Prostate gland (tissue), 2 donors: Measurements from ENCODE around the gene CDRT15L2. TPM values are rescaled to one million over a fixed set of nuclear protein-coding genes. Genes with fewer than 3 reads are reported as not detected.
A peak's percentile ranks its signal among the peaks of the same experiment; 100 is the strongest.
"Not testable (repeated sequence)": the region's sequence is repeated elsewhere in the genome, so short reads cannot be mapped to it uniquely, and the experiment has no call there.

Source experiments
- DNase-seq: peaks from one replicate; pipeline ENCODE4 v3.0.0-alpha.2; 2019; ENCODE audit warnings: low spot score
- H3K27ac ChIP-seq, 2 donors: fragments of 200-600 bp; sonication (generic); 2 replicates each; pipeline ENCODE4 v1.5.1; 2017 to 2019
- H3K27me3 ChIP-seq: fragments of 200-600 bp; sonication (generic); replicated peaks from 2 replicates; pipeline ENCODE4 v1.5.1; 2019; ENCODE audit not compliant: insufficient read depth
- H3K36me3 ChIP-seq, 2 donors: fragments of 200-600 bp; sonication (generic); 1 replicate in 1 of 2; 2 replicates in 1 of 2; pipeline versions ENCODE4 v1.5.1 to v1.8.1; 2017 to 2019
- H3K4me1 ChIP-seq: fragments of 200-600 bp; sonication (generic); replicated peaks from 2 replicates; pipeline ENCODE4 v1.5.1; 2019
- H3K4me3 ChIP-seq, 2 donors: fragments of 200-600 bp; sonication (generic); 2 replicates each; pipeline ENCODE4 v1.5.1; 2017 to 2019
- H3K9me3 ChIP-seq: fragments of 200-600 bp; sonication (generic); 2 replicates; pipeline ENCODE4 v1.5.1; 2017
- POLR2AphosphoS5 ChIP-seq: sonication (generic); formaldehyde crosslinking; IDR thresholded peaks from one replicate; pipeline ENCODE4 v1.6.1; 2017; ENCODE audit warnings: antibody characterized with exemption
- WGBS: methylation state at CpG from one replicate; pipeline ENCODE4 v1.1.5; 2018; 5-methylcytosine and 5-hydroxymethylcytosine counted together
- intact Hi-C: fragments of 100-400 bp; cut with DNase I; formaldehyde crosslinking; loops from one replicate; pipeline ENCODE4 v1.14.2; 2022
- total RNA-seq, 2 donors: library from RNA; depleted of rRNA; stranded (reverse); fragments of >200 nt; gene quantifications; one replicate each; pipeline ENCODE4 v1.1.0, GENCODE V29; 2016

The CDRT15L2 gene
- not detected for total RNA-seq

DNA sequence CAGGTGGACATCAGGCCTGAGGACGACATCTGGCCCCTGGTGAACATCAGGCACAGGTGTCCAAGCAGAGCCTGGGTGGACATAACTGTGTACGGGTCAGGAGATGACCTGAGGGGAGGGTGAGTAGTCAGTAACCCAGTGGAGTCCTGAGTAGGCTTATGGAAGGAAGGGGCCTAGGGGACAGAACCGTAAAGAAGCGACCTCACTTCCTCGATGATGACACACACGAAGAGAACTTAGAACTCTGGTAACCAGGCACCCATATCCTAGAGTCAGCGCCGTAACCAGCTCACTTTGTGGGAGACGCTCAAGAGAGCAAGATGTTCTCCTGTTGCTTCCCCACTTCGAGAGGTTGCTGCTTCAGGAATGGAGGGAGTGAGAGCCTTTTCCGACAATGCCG, at the start of gene CDRT15L2:
TSS of gene CDRT15L2 (plus strand) at position 301 of the 400 bp plus-strand sequence. CDS start at position 321, 20 bp downstream.
- 94% methylated on average over 10 of the region's 12 CpGs for WGBS
- H3K27me3 ChIP-seq, H3K9me3 ChIP-seq, intact Hi-C loops, H3K27ac ChIP-seq, H3K4me1 ChIP-seq, H3K36me3 ChIP-seq, DNase-seq, H3K4me3 ChIP-seq: not testable (repeated sequence)

DNA sequence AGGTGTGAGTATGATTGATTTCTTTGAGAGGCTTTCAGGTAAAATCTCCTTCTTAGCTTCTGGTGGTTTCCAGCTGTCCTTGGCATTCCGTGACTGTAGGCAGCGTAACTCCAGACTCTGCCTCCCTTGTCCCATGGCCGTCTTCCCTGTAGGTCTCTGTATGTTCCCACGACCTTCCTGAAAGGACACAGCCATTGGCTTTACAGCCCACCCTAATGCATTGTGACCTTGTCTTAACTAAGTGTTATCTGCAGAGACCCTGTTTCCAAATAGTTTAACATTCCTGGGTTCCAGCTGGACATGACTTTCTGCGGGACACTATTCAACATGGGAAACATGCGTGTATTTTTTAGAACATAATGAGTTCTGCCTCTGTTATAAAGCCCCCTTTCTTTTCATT, 49.4 kb upstream of the CDRT15L2 start:
- H3K4me1 ChIP-seq, H3K9me3 ChIP-seq, intact Hi-C loops: not testable (repeated sequence)

DNA sequence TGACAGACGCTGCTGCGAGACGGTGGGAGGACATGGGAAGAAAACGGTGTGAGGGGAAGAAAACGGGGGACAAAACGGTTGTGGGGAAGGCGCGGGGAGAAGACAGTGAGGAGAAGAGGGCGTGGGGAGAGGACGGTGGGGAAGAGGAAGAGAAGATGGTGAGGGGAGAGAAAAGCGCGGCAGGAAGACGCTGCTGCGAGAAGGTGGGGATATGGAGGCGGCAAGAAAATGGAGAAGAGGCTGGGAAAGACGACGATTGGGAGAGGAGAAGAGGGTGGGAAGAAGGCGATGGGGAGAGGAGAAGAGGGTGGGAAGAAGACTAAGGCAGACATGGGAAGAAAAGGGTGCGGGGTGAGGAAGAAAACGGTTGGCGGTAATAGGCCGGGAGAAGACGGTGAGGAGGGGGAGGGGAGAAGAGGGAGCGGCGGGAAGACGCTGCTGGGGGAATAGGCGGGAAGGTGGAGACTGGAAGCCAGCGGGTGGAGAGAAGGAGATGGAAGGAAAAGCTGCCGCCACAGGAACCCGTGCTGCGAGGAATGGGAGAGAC, 46.9 kb upstream of the CDRT15L2 start:
- H3K9me3 ChIP-seq, H3K27me3 ChIP-seq, intact Hi-C loops, H3K4me1 ChIP-seq, DNase-seq, H3K36me3 ChIP-seq: not testable (repeated sequence)
- Histone ChIP-seq H3K4me3 (peak overlapping the region in 1 of 2 donors; percentile 16), H3K27ac (peak overlapping the region in 1 of 2 donors; percentile 45)
- WGBS, result 0% methylated on average over 8 of the region's 31 CpGs

More for the DNA sequence above, 49.4 kb upstream of the CDRT15L2 start:
- H3K4me3 ChIP-seq, H3K36me3 ChIP-seq, H3K27ac ChIP-seq, H3K27me3 ChIP-seq, DNase-seq: not testable (repeated sequence)
- WGBS, result 77% methylated on average over 4 of the region's 6 CpGs

DNA sequence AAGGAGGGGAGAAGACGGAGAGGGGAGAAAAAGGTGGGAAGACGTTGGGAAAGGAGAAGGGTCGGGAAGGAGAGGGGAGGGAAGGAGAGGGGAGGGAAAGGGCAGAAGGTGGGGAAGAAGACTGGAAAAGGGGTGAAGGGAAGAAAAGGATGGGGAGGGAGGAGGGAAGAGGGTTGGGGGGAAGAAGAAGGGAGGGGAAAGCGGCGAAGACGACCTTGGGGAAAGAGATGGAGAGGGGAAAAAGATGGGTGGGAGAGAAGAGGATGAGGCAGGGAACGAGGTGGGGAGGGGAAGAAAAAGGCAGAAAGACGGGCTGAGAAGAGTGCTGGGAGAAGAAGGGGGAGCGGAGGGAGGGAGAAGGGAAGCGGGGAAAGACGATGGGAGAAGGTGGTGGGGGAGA, 46.3 kb upstream of the CDRT15L2 start:
- H3K36me3 ChIP-seq, H3K4me1 ChIP-seq, DNase-seq, H3K27me3 ChIP-seq, H3K9me3 ChIP-seq, intact Hi-C loops: not testable (repeated sequence)
- H3K27ac ChIP-seq, result peak overlapping the region in 1 of 2 donors; percentile 45
- WGBS, result 3% methylated on average over 11 of the region's 11 CpGs
- peak overlapping the region; percentile 16 to 19 for H3K4me3 ChIP-seq

DNA sequence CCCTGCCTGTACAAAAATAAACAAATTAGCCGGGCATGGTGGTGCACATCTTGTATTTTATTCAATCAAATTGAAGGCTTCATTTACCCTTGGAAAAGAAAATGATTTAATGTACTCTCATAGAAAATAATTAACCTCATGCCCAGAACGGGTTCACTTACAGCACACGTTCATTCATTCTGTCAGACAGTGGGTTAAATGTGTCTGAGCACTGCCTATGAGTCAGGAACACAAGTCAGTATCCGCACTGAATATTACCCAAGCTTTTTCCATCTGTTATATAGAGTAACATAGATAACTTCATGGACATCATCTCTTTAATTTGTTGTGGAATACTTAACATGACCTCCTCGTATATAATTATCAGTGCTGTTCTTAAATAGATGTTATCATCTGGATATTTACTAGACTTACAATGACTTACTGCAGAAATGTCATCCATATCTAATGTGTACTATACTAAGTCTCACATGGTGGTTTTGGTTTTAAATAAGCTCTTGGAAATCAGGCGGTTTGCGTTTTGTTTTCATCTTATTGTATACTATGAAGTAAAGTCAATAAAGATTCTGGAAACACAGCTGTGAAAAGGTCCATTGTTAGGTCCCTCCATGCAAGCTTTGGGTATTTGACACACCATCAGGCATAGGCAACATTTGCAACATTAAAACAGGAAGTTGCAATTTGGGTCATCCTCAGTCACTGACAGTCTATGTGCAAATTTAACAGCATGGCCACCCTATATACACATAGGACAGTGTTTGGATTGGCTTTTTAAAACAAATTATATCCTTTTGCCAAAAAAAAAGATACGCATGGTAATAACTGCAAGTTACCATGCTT, 44.6 kb upstream of the CDRT15L2 start:
- intact Hi-C loops, H3K9me3 ChIP-seq, H3K4me1 ChIP-seq, H3K27me3 ChIP-seq, H3K4me3 ChIP-seq, H3K27ac ChIP-seq, H3K36me3 ChIP-seq, DNase-seq: not testable (repeated sequence)
- WGBS, result 45% methylated on average over 8 of the region's 8 CpGs

DNA sequence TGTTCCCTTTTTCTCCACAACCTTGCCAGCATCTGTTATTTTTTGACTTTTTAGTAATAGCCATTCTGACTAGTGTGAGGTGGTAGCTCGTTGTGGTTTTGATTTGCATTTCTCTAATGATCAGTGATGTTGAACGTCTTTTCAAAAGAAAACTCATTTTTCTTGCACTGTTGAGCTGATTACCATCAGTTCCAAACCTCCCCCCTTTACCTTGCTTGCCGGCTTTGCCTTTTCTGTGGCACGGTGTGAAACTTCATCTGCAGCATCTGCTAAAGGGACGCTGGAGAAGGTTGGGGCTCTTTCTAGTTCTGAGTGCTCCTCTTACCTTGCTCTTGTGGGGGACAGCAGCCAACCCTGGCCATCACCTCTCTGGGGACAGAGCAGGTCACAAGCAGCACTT, 39.1 kb upstream of the CDRT15L2 start:
- 71% methylated on average over 3 of the region's 5 CpGs for WGBS
- H3K9me3 ChIP-seq, H3K4me3 ChIP-seq, H3K27me3 ChIP-seq, H3K4me1 ChIP-seq, H3K27ac ChIP-seq, H3K36me3 ChIP-seq, DNase-seq, intact Hi-C loops: not testable (repeated sequence)

DNA sequence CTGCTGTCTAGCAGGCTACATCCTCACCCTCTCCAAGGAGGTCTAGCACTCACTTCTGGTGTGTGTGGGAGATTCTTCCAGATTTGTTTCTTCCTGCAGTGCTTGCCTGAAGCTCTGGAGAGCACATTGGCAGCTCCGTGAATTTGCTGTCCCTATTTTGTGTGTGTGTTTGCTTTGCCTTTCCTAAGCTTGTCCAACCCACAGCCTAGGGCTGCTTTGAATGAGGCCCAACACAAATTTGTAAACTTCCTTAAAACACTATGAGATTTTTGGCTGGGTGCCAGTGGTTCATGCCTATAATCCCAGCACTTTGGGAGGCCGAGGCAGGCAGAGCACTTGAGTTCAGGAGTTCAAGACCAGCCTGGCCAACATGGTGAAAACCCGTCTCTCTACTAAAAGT, 38.7 kb upstream of the CDRT15L2 start:
- WGBS, result 29% methylated on average over 3 of the region's 3 CpGs
- H3K36me3 ChIP-seq, intact Hi-C loops, H3K4me1 ChIP-seq, H3K4me3 ChIP-seq, H3K27ac ChIP-seq, H3K27me3 ChIP-seq, H3K9me3 ChIP-seq: not testable (repeated sequence)
- DNase-seq, result peak; percentile 52

DNA sequence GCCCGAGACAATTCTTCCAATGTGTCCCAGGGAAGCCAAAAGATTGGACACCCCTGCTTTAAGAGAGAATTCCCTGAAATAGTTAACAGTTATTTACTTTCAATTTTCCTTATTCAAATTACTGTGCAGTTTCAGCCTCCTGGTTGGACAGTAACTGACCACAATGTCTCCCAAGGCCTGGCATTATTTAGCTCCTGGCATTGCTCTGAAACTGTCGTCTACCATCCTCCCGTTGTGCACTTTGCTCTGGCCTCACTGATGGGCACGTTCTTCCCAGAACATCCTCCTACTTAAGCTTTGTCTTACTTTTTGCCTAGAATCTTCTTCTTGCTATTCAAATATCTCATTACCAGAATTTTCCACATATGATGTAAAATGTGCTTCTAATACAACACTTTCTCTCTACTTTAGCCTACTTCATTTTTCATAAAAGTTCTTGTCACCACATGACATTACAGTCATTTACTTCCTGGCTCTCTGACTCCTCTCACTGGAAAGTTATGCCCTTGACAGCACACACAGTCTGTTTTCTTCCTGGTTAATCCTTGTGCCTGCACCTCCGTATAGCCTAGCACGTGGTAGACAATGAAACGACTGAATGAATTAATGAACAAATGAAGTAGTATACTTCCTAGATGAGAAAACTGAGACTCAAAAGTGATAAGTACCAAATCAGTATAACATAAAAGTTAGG, 37.5 kb upstream of the CDRT15L2 start:
- DNase-seq, result not testable (repeated sequence)
- WGBS, result 30% methylated on average over 7 of the region's 7 CpGs

DNA sequence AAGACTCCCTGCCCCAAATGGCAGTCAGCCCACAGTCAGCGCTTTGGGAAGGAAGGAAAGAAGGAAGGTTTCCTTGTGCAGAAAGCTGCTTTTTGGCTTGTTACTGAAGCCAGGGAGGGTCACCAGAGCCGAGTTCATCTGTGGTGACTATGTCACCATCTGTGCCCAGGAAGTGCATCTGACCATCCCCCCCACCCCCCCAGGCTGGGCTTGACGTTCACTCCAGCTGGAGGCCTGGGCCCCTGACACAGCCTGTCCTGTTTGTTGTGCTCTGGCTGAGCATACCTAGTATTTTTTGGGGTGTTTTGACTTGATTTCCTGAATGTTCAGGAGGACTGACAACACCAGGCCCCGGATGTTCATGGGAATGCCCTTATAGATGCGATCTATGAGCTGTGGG, 31.6 kb upstream of the CDRT15L2 start:
- not testable (repeated sequence) for H3K36me3 ChIP-seq

More for the DNA sequence above, 37.5 kb upstream of the CDRT15L2 start:
- intact Hi-C loops, H3K36me3 ChIP-seq, H3K4me1 ChIP-seq, H3K4me3 ChIP-seq, H3K9me3 ChIP-seq, H3K27ac ChIP-seq, H3K27me3 ChIP-seq: not testable (repeated sequence)
- peak; percentile 17 for TF ChIP-seq POLR2AphosphoS5

DNA sequence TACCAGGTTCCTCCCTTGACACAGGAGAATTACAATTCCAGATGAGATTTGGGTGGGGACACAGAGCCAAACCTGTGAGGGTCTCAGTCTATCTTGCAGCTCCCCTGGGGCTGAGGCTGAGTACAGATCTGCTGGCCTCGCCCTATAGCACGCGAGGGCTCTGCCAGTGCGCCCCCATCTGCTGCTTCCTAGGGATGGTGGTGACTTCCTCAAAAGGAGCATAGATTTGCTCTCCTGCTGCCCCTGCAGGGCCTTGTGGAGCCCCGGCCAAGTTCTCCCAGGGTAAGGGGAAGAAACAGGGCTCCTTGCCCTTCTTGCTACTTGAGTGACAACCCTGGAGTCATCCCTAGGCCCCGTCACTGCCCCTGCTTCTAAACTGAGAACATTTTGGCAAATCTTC, 26.6 kb upstream of the CDRT15L2 start:
- intact Hi-C loops, H3K4me1 ChIP-seq, H3K27me3 ChIP-seq, H3K27ac ChIP-seq, H3K36me3 ChIP-seq, H3K9me3 ChIP-seq, DNase-seq, H3K4me3 ChIP-seq: not testable (repeated sequence)
- 89% methylated on average over 4 of the region's 6 CpGs for WGBS

More for the DNA sequence above, 31.6 kb upstream of the CDRT15L2 start:
- WGBS, result no CpG with 5 or more reads among the region's 5 CpGs
- intact Hi-C loops, H3K4me3 ChIP-seq, H3K9me3 ChIP-seq, H3K4me1 ChIP-seq, H3K27ac ChIP-seq, DNase-seq, H3K27me3 ChIP-seq: not testable (repeated sequence)

DNA sequence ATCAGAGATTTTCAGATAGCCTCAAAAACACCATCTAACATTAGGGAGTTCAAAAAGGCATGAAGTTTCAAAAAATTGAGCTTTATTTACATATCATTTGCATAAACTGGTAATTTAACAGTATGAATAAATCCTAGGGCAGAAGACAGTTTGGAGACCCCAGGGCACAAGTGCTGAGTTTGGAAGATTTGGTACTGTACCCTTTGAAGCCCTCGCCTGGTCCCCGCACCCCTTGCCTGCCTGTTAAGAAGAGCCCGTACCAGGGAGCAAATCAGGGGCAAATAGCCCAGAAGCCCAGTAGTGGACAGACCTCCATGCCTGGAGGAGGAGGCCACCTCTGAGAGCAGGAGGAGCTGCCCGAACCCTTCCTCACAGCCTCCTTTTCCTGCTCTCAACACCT, 24.8 kb upstream of the CDRT15L2 start:
- WGBS, result 93% methylated on average over 3 of the region's 4 CpGs
- H3K27me3 ChIP-seq, H3K4me1 ChIP-seq, H3K4me3 ChIP-seq, DNase-seq, H3K9me3 ChIP-seq, intact Hi-C loops, H3K36me3 ChIP-seq, H3K27ac ChIP-seq: not testable (repeated sequence)
